ENCODE measurements around the gene UBE2G1.

The UBE2G1 gene

GRCh38 chr17:4326112-4326511 is 40.4 kb downstream of the UBE2G1 start:
- TF ChIP-seq CTCF (IDR thresholded peaks at IDR 0.05; ENCODE audit: insufficient read depth, low read depth, low read length, missing control alignments) = no peak
- DNase-seq (ENCODE audit: low read depth) = no peak
- no peak overlapping the region for H3K4me3 ChIP-seq (ENCODE audit: low read depth, low read length)

GRCh38 chr17:4324463-4324862 is 42.0 kb downstream of the UBE2G1 start:
- no peak for DNase-seq (ENCODE audit: low read depth)
- H3K4me3 ChIP-seq (ENCODE audit: low read depth, low read length) = no peak overlapping the region
- TF ChIP-seq CTCF (IDR thresholded peaks at IDR 0.05; ENCODE audit: insufficient read depth, low read depth, low read length, missing control alignments) = no peak

GRCh38 chr17:4319221-4319620 is 47.3 kb downstream of the UBE2G1 start:
- TF ChIP-seq CTCF (IDR thresholded peaks at IDR 0.05; ENCODE audit: insufficient read depth, low read depth, low read length, missing control alignments) = no peak
- no peak for DNase-seq (ENCODE audit: low read depth)

GRCh38 chr17:4318596-4318995 is 47.9 kb downstream of the UBE2G1 start:
- no peak overlapping the region for H3K4me3 ChIP-seq (ENCODE audit: low read depth, low read length)
- no peak for DNase-seq (ENCODE audit: low read depth)
- no peak for TF ChIP-seq CTCF (IDR thresholded peaks at IDR 0.05; ENCODE audit: insufficient read depth, low read depth, low read length, missing control alignments)

More at GRCh38 chr17:4319221-4319620, 47.3 kb downstream of the UBE2G1 start:
- H3K4me3 ChIP-seq (ENCODE audit: low read depth, low read length) = no peak overlapping the region

GRCh38 chr17:4318186-4318585 is 48.3 kb downstream of the UBE2G1 start:
- H3K4me3 ChIP-seq (ENCODE audit: low read depth, low read length) = no peak overlapping the region
- DNase-seq (ENCODE audit: low read depth) = no peak
- TF ChIP-seq CTCF (IDR thresholded peaks at IDR 0.05; ENCODE audit: insufficient read depth, low read depth, low read length, missing control alignments) = no peak

- no peak overlapping the region for H3K4me3 ChIP-seq (ENCODE audit: low read depth, low read length)
- no peak for TF ChIP-seq CTCF (IDR thresholded peaks at IDR 0.05; ENCODE audit: insufficient read depth, low read depth, low read length, missing control alignments)
- DNase-seq (ENCODE audit: low read depth) = no peak
Measured at GRCh38 chr17:4317610-4318009, 48.9 kb downstream of the UBE2G1 start.

GRCh38 chr17:4316648-4317047 is 49.8 kb downstream of the UBE2G1 start:
- H3K4me3 ChIP-seq (ENCODE audit: low read depth, low read length) = no peak overlapping the region
- TF ChIP-seq CTCF (IDR thresholded peaks at IDR 0.05; ENCODE audit: insufficient read depth, low read depth, low read length, missing control alignments) = no peak
- no peak for DNase-seq (ENCODE audit: low read depth)

Measured in GM12865 (cell line).